GM21576 (cell line): ENCODE results near the gene HOXD13.

Experiments
- ATAC-seq: cut with Tn5 transposase; IDR thresholded peaks from one replicate; pipeline ENCODE4 v1.9.1; 2021; ENCODE audit warnings: mild to moderate bottlenecking, moderate library complexity; ENCODE audit not compliant: unreplicated experiment

The HOXD13 gene

GRCh38 chr2:176080540-176081375 is 11.8 kb upstream of the HOXD13 start:
- ATAC-seq = no peak

DNA sequence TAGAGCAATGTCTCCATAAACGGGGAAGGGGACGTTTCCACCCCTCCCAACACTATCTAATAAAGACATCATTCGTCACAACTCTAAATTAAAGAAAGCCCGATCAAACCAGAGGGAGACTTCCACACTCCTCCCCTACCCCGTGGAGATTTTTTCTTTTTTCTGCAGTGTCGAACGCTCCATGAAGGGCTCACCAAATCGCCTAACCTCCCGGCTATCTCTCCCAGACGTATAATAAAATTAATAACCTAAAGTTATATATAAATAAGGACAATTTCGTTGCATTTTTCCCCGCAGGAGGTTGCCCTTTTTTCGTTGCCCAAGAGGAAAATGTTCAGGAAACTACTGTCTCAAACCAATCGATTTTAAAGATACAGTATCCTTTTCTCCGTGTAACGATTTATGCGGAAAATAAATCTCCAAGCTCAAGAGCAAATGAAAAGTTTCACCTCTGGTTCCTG is 11.1 kb upstream of the HOXD13 start:
- no peak for ATAC-seq

GRCh38 chr2:176081837-176082524 is 10.5 kb upstream of the HOXD13 start:
- no peak for ATAC-seq

GRCh38 chr2:176082525-176082823 is 10.0 kb upstream of the HOXD13 start:
- no peak for ATAC-seq

DNA sequence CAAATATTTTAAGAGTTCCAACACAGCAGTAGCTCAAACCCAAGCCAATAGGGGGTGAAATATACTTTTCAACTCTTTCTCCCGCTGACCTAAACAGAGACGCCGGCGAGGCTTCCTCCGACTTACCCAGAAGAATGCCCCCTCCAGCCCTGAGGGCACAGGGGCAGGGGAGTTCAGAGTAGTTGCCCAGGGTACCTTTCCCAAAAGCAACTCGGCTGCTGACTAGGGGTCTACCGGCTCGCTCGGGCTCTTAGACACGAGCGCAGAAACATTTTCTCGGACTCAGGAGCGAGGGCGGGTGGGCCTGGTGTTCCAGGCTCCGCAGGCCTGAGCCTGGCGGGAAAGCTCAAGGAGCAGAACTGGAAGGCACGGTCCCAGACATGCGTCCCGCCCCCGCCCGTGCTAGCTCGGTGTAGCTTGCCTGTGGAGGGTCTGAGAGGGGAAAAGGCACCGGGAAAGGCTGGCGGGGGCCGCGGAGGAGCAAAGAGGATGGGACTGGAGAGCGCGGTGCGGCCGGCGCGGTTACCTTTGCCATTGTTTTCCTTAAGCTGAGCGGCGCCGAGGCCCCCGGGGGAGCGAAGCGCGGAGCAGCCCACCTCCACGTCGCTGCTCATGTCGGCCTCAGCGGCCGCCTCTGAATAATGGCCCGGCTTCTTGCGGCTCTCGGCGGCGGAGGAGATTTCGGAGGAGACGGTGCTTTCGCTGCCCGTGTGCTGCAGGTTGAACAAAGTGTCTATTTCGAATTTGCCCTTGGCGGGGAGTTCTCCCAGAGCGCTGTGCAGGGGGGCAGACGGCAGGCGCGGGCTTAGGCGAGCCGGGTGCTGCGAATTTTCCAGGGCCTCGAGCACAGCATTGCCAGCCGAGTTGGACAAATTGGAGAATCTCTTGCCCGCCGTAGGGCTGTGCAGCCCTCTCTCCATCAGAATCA is 9.4 kb upstream of the HOXD13 start:
- ATAC-seq = no peak

- no peak for ATAC-seq
Observed at GRCh38 chr2:176083796-176084261, 8.7 kb upstream of the HOXD13 start, which contains the start of gene EVX2. Gene EVX2 (minus strand): TSS chr2:176083962. CDS start chr2:176083776, 186 bp downstream.

DNA sequence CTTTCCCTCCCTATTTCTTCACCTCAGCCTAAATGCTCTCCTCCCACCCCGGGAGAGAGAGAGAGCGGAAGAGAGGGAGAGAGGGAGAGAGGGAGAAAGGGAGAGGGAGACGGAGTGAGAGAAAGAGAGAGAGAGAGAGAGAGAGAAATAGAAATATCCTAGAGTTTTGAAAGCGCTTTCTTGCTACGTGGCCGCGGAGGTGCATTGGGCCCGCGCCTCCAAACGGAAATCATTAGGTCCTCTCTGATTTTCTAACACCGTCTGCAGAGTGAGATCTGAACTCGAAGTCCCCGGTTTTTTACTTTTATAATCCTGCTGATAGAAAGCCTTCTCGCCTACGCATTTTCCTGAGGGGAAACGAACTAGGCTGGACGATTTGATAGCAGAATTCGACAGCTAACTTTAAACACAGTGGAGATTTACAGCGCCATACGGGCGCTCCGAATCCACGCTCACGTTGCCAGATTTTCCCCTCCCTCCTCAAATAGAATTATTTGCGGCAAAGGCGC is 7.9 kb upstream of the HOXD13 start:
- ATAC-seq = no peak

GRCh38 chr2:176085120-176085788 is 7.3 kb upstream of the HOXD13 start:
- ATAC-seq = no peak

DNA sequence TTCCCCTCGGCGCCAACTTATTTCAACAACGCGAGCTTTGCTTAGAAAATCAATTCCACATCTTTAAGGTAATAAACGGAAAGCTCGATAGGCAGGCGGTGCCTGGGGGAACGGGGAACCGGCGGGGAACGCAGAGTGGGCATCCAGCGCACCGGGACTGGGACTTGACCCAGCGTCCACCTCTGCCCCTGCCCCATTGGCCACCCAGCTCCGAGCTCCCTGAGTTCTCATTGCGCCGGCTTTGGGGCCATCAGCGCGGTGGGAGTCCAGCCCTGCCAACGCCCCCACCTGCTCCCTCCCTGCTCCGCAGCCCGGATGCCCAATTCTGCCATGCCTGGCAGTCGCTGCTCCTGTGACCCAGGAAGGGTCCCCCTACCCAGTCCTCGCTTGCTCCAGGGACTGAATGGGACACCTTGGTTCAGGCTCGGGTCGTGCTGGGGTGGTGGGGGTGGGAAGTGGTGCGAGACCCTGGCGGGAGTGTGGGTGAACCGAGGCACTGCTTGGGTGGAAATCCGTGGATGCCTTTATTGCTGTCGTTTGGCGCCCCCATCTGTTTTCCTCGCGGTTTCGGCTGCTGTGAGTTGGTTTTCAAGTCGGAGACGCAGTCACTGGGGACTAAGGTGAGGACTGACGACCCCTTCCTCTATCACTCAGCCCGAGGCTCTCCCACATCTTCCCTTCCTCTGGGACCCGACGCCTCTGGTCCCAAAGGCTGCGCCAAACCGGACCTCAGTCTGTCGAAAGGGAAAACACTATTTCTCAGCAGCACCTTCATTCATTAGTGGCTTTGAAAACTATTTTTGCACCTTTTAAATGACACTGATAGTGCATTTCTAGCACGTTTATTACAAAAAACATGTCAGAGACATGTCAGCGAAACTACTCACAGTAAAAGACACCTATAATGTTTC is 6.4 kb upstream of the HOXD13 start:
- no peak for ATAC-seq

GRCh38 chr2:176087330-176088047 is 5.0 kb upstream of the HOXD13 start:
- no peak for ATAC-seq

GRCh38 chr2:176088048-176088936 is 4.2 kb upstream of the HOXD13 start:
- no peak for ATAC-seq

GRCh38 chr2:176088937-176089842 is 3.3 kb upstream of the HOXD13 start:
- ATAC-seq = no peak

DNA sequence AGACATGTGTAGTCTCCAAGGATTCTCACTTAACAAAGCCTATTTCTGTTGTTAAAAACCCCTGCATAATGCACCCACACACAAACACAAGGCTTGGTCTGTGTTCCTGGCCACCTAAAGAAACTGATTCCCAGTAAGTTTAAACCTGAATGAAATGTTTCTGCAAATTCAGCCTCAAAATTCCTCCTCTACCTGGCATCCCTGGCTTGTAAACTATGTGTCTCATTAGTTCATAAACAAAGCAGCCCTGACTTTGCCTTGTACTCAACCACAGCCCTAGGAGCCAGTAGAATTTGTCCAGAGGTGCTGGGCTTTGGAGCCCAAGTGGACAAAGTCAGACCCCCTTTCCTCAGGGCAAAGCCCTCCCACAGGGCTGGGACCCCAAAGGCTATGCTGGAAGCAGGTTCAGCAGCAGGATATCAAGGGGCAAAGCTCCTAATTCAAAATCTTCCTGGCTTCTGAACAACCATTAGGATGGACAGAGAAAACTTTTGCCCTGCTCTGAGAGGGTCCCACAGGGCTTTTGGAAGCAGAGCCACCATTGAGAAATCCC is 2.6 kb upstream of the HOXD13 start:
- ATAC-seq = no peak

DNA sequence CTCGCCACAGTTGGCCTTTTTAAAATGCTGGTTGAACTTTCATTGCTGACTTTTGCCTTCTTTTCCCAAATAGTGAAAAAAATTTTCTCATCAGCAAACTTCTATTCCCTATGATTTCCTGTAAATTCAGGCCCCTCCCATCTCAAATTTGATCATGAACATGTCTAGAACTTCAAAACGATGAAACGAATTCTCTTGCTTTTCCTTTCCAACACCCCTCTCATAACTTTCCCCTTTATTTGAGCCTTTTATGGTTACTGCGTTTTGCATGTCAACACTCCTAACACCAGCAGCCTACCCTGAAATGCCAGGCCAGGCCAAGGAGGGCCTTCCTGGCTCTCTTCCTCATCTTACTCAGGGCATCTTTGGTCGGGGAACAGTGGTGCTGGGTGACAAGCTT is 1.7 kb upstream of the HOXD13 start:
- ATAC-seq = no peak

DNA sequence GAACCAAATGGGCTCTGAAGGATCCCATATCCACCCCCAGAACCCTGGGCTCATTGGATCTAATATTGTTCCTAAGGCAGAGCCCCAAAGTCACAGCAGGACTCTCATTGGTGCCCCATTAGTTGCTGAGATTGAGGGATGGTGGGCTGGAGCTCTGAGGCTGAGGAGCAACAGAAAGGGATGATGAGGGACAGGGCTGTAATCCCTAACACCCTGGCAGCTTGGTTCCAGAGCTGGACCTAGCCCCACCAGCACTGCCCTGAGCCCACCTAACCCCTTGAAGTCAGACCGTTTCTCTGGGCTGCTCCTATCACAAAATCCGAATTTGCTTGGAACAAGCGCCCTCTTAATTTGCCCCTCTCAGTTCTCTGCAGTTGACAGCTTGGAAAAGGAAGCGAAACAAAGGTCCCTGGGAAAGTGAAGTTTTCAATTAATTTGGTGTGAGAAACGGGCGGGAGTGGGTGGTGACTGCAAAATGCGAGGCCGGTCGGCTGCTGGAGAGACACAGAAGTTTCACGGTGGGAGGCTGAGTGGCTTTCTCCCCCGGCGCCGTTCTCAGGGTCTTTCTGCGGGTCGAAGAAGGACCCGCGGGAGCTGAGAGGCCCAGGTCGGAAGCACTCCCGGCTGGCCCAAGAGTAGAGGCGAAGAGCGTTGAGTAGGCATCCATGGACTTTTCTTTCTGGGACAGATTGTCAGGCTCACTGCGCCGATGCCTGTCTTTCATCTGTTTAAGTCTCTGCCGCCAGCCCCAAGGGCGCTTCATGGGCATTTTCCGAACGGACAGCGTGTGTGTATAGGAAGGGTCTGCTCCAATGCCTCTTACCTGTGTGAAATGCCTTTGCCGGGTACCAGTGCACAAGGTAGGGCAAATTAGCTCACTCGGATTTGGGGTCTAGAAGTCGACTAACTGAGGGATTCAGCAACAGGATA is 927 bp upstream of the HOXD13 start:
- ATAC-seq = no peak
